ENCODE measurements around the gene PLEKHM3.

PLEKHM3 gene

DNA sequence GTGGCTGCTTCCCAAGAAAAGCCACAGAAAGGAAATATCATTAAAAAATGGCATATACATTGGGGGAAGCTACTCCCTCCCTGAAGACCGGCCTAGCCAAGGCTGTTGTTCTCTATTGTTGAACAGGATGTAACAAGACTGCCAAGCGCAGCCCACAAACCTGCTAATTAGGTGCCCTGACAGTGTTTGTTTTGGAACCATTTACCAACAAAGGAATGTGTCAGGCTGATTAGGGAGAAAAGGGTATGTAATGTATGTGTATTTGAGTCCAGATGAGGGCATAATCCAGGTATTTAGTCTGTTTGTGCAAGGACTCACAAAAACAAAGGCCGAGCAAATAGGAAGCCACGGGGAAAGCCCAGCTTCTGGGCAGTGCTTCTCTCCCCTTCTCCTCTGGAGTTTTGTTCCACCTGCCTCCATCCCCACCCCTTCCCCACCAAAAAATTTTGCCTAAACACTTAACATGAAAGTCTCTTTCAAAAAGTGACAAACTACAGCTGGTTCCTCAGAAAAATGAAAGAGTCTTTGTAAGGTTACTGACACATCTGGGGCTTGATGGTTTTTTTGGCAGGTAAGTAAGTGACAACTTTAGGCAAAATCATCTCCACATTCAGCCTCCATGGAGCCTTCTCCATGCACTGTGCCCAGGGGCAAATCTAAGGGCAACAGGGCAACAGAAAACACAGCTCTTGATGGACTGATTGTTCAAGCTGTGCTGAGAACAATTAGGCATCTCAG lies 177.4 kb downstream of the PLEKHM3 start:
- no peak for DNase-seq

DNA sequence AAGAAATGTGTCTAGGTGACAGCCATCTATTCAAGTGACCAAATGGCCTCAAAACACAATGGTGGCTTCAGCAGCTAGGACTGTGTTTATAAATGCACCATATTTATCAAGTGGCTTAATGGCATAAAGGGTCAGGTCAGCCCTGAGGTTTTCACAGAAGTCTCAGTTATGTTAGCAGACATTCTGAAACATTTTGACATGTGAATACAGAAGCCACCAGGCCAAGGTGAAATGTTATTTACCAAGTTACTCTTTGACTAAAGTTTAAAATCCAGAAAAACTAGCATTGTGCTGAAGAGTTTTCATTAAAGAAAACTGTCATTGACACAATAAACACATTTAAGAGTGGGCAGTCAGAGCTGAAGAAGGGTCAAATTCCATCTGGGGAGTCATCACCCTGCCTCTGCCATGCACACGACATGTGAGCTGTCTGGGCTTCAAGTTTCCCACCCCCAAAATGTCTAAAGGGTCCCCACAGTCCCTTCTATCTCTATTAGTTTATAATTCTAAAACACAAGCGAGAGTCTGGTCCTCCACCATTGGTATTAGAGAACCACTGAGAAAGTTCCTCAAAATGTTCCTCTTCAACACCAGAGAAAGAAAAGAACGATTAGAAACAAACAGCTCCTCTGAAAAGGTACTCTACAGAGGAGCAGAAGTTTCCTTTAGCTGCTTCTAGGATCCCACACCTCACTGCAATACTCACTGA lies 178.1 kb downstream of the PLEKHM3 start:
- no peak for DNase-seq

DNA sequence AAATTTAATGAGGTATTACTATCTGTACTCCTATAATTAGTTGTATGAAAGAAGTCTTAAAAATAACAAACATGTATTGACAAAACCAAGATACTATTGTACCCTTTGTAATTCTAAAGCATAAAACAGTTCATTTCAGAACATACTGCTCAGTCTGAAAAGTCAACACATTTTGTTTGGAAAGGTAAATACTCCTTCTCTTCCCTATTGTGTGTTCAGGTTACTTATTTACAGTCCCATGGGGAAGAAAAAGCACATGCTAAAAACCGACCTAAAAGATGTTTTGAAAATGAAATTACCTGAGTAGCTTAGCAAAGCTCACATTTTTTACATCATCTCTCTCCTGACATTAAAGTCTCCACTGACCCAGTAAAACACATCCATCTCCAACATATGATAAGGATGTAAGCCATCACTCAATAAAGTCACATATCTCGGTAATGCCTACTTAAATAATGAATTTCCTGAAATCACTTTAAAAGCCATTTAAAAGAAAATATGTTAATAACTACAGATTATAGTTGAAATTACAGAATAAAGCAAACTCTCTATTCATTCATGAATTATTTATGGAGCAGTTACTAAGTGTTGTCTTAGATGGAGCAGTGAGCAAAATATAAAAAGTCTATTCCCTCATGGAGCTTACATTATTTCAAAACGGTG lies 180.0 kb downstream of the PLEKHM3 start:
- no peak for DNase-seq

DNA sequence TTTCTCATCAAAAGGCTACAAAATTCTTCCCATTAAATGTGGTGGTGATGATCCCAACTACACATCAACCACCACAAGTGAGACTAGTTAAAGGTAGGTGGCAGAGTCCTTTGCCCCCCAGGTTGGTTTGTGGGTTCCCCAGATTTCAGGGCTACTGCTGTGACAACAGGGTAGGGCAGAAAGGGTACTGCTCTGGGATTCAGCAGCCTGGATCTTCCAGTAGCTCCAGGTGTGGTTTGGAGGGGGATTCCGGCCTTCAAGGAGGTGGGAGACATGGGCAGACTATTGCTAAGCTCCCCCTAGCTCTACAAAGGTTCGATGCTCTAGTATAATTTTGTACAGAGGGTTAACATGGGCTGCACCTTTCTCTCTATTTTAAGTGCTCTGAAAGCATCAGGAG lies 180.7 kb downstream of the PLEKHM3 start:
- DNase-seq = no peak

DNA sequence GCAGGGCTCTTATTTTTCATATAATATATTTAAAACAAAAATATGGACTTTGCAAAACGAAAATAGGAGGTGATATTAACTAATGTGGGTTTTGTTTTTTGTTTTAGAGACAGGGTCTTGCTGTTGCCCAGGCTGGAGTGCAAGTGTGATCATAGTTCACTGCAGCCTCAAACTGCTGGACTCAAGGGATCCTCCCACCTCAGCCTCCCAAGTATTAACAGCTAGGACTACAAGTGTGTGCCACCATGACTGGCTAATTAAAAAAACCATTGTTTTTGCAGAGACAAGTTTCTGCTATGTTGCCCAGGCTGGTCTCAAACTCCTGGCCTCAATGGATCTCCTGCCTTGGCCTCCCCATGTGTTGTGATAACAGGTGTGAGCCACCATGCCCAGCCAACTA lies 185.2 kb downstream of the PLEKHM3 start:
- DNase-seq = no peak

DNA sequence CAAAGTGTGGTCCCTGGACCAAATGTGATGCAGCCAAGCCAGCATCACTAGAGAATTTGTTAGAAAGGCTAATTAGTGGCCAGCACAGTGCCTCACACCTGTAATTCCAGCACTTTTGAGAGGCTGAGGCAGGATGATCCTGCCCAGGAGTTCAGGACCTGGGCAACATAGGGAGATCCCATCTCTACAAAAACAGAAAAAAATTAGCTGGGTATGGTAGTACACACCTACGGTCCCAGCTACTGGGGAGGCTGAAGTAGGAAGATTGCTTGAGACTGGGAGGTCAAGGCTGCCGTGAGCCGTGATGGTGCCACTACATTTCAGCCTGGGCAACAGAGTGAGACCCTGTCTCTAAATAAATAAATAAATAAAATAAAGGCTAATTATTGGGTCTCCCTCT lies 185.8 kb downstream of the PLEKHM3 start:
- DNase-seq = no peak

DNA sequence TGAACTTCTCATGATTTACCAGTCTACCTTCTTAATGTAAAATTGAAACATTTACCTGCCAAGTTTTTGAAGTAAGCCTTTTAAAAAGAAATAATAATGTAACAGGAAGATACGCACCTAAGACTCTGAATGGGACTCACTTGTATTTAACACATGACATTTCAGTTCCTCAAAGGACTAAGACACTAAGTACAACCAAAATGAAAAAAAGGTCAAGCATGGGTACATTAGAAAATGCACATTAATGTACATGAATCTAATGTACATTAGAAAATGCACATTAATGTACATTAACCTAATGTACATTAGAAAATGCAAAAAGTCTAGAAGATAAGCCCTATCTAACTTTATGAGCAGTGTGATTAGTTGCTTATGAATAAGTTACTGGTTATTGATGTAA lies 186.3 kb downstream of the PLEKHM3 start:
- no peak for DNase-seq

DNA sequence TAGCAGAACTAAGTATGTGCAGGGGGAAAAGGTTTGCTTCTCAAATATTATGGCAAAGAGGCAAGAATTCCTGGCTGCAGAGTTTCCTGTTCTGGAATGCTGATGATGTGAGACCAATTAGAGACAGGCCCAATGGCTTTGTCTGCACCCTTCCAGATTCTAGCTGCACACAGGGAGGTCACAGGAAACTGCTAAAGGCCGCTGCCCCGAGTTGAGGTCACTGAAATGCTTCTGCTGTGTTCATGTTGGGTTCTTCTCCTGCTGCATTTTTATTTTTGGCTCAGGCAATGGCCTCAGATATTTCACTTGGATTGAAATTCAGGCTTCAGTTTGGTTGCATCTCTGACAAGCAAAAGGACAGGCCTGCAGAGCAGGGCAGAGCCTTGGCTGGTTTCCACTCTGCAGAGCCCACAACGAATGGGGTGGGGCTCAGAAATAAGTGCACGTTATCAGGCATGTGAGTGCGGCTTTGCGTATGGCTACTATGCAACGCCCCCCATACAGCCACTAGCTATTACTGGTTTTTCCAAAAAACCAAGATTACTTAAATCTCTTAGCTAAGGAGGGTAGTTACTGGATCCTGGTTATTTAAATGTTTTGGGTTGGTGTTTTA lies 188.7 kb downstream of the PLEKHM3 start:
- no peak for DNase-seq

DNA sequence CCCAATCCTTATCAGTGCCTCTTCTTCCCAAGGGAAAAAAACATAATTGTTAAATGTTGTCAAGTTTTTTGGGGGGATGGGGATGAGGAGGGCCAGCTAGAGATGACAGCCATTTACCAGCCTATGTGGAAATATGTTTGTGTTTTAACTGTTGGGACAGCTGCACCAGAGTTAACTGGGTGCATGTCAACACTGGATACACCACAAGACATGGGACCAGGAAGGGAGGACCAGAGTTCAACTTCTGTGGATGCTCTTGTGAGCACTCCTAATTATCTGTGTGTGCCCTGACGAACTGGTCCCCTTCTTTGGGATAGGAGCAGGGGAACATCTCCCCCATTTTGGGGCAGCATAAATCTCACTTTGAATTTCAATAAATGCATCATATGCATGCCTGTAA lies 189.5 kb downstream of the PLEKHM3 start:
- DNase-seq = no peak

DNA sequence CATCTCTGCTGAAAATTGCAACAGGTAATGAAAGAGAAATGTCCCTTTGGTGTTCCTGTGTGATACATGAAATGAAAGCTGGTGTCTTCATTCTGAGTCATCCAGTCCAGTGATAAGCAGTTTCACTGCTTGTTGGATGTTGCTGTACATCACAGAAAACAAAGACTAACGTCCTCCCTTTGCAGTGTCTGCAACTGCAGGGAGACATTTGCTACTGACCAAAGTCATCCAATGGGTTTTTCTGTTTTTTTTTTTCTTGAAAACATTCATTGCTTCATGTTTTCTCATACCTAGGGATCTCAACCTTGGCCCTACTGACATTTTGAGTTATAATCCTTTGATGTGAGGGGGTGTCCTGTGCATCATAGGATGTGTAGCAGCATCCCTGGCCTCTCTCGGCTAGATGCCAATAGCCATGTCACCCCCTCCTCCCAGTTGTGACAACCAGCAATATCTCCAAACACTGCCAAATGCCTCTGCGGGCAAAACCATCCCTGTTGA lies 192.0 kb downstream of the PLEKHM3 start:
- no peak for DNase-seq

DNA sequence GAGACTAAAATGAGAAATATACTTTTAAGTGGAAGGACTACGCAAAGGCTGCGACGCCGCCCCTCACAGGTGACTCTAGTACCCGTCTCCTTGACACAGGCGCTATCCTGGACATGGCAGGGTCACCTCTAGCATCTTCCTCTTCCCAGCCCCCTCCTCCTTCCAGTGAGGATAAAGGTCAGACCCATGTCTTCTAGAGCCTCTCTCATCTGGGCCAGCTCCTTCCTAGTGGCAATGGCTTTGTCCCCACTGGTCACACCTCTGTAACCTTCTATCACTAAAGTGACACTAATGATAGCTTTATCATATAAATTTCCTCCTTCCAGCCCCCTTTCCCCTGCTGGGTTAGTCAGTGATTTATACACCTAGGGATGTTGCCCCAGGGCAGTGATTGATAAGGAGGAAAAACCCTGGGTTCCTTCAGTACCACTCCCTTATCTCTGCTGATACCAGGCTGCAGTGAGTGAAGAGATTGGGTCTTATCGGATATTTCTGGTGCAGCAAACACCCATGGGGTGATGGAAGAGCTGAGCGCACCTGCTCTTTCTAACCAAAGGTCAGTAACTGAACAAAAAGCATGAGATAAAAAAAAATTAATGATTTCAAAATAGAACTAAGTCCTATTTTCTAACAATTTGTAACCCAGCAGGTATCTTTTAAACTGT lies 193.6 kb downstream of the PLEKHM3 start:
- DNase-seq = no peak

DNA sequence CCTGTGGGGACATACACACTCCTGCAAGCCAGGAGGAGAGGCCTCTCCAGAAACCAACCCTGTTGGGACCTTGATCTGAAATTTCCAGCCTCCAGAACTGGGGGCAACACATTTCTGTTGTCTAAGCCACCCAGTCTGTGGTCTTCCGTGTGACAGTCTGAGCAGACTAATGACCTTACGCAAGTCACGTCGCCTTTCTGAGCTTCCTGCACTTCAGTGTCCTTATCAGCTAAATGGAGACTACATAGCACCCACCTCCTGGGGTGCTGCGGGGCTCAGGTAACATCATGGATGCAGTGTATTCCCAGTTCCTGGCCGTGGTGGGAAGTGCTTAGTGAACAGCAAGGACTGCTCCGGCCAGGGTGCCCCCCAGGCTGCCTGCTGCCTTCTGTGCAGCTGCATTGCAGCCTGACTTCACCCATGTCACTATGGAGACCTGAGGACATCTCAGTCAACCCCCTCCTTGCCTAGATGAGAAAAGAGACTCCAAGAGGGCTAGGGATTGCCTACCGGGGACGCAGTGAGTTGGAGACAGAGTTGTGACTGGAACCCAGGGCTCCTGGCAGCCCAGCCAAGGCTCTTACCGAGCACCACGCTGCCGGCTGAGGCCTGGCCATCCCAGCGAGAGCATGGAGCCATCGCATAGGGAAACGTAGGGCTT lies 194.4 kb downstream of the PLEKHM3 start:
- DNase-seq = no peak

DNA sequence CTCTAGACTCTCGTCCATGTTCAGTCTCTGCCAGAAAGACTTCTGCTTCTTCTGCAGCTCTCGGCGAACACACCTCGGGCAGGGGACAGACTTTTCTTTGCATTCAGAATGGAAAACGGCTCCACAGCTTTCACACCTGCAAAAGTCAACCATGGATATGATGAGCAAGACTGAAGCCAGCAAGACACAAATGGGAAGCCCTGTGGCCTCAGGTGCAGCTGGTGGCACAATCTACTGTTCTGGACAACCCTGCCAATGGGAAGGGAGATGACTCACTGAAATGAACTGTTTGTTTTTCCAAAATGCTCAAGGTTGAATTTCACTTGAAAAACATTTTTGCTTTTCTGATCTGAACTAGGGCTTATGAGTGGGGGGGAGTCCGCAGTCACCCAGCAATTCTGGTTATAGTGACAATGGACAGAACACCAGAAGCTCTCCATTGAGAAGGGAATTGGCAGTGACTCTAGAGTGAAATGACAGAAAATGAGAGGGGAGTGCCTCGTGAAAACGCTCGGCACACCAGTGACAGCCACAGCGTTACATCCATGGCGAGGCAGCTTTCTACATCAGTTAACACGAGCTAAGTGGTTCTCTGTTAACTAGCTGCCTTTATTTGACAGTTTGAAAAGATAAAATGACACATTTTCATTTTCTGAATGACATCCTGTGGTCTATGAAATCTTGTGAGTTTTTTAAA lies 196.8 kb downstream of the PLEKHM3 start:
- no peak for DNase-seq

DNA sequence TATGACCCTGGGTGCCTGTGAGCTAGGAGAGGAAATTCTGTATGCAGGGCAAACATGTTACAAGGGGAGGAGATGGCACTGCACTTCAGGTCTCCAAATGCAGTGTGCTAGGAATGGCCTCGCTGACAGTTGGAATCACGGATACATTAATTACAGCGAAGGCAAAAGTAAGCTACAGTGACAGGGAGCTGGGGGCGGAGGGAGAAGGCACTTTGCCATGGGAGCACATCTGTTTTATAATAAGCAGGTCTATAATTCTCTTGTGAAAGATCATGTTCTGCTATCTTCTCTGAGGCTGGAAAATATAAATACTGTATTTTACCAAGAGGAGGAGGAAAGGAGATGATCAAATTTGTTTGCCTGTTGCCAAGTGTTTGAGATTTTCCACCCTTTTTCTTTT lies 199.3 kb downstream of the PLEKHM3 start:
- DNase-seq = no peak

DNA sequence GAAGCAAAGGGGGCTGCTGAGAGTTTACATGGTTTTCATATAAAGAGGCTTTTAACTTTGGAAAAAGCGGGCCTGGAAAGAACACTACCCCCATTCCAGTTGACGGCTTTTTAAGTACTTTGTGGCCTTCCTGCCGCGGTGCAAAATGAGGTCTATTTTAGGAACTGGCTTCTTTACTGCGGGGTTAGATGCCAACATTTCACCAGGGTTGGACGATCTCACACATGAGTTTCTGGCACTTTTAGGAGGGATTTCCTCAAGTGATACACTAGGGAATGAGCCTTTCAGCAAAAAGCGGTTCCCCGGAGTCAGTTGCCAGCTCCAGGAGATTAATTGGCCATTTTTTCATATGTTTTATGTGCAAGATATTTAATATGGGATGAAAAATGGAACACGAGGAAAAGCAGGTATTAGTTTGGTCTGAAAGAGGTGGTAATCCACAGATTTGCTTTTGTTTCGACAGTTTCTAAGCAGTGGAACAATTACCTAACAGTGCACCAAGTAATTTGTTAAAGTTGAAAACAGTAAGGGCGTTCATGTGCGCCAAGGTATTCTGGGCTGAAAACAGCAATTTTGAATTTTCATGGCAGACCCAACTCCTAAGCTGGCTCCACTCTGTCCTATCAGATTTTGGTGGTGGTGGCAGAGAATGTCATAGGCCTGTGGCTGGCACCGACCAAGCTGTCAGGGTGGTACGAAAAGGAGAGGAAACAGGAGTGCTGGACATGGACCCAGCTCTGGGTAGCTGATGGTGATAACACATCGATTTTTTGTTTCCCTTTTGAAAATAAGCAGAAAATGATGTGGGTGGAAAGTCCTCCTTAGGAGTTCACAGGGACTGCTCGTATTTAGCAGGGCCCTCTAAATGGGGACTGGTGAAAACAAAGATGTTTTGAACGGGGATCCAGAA lies 200.0 kb downstream of the PLEKHM3 start:
- no peak for DNase-seq

DNA sequence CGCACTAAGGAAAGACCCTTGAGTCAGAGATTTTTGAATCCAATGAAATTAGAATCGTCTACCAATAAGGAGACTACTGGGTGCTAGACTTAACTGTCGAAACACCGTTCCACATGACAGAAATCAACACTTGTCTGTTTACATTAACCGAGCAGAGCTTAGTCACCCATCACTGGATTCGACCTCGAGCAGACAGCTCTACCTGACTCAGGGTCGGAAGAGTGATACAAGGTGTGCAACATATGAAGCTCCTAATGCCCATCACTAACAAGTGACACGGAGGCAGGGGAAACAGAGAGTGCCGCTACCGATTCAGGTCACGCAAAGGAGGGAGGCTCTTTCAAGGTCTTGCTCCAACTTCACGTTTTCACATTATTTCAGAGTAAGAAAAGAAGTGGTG lies 201.5 kb downstream of the PLEKHM3 start:
- DNase-seq = no peak

DNA sequence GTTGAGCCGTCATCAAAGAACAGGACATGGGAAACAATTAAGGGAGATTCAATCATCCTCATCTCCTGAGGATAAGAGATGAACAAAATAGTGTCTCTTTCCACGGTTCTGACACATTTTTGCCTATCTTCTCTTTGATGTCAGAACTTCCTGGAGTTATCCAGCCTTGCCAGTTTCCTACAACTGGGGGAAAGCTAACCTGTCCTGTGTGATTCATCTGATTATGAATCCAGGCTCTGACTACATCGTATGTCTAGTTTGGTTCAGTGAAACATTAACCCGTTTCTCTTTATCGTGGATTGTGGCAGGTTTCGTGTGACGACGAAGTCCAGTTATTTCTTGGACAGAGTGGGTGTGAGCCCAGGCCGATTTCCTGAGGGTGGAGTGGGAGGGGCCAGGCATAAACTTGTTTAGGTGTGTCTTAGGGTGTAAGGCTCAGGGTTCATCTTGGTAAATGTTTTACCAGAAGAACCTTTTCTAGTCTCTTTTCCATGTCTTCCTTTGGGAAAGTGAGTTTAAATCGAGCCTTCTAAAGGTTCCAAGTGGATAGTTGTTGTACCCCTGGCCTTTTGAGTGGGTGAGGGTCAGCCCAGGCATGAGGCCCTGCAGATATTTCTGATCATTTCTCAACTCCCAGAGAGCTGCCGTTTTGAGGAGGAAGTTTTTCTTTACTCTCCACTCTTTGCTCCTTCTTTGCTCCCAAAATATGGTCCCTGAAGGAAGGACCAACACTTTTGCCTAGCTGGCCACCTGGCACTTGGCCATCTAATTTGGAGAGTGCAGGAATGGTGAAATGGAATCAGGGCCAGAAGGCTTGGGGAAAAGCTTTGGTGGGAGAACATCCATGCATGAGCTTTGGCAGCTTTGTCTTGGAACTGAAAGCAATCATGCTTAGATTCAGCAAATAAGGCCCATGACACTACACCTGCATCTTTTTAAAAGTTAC lies 205.2 kb downstream of the PLEKHM3 start:
- no peak for DNase-seq

DNA sequence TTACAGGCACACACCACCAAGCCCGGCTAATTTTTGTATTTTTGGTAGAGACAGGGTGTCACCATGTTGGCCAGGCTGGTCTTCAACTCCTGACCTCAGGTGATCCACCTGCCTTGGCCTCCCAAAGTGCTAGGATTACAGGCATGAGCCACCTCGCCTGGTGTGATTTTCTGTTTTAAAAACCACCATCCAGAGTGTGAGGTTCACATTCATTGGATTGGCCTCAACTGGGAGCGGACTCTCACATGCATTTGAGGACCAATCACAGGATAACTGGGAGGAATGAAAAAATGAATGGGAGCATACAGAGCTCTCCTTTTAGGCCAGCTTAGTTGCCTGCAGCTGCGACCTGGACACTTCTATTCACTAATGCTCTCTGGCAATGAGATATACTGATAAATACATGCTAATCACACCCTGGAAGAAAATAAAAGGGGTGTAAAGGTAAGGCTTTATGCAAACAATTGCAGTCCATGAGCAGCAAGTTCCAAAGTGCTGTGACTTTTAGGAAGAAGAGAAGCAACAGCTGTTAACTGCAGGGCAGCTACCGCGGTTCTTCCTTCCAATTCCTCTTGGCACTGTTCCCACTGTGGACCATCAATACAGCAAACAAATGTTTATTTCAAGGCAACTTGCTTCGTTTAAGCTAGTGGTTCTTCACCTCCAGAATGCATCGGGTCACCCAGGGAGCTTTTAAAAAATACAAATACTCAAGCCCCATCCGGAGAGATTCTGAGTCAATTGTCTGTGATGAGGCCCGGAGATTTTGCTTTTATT lies 206.1 kb downstream of the PLEKHM3 start:
- no peak for DNase-seq

DNA sequence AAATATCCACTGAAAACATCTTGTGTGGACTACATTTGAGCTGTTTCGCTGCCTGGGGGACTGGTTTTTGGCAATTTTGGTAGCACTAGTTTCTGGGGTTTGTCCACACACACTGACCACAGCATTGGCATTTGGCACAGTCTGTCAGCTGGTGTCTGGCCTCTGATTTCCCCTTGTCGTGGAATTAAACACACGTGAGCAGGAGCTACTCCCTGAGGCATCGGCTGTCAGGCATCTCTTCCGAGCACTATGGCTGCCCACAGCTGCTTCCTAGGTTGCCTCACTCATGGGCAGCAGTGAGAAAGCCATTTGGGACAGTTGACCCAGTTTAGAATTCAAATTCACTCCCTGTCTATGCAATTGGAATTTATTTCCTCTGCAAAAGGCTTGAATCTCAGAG lies 208.8 kb downstream of the PLEKHM3 start:
- DNase-seq = no peak

Measured in suppressor macrophage treated with lipopolysaccharide for 1 hour (primary cell).